Fibroblast of skin of back (primary cell): Measurements from ENCODE around the gene TADA1.
"Not testable (repeated sequence)": the region's sequence is repeated elsewhere in the genome, so short reads cannot be mapped to it uniquely, and the experiment has no call there.

ENCODE experiments used
- DNase-seq: peaks from one replicate; pipeline ENCODE4 v3.0.0-alpha.2; 2013

Gene TADA1

GRCh38 chr1:166889776-166890175, 13.7 kb upstream of the TADA1 start:
- DNase-seq, result no peak

DNA sequence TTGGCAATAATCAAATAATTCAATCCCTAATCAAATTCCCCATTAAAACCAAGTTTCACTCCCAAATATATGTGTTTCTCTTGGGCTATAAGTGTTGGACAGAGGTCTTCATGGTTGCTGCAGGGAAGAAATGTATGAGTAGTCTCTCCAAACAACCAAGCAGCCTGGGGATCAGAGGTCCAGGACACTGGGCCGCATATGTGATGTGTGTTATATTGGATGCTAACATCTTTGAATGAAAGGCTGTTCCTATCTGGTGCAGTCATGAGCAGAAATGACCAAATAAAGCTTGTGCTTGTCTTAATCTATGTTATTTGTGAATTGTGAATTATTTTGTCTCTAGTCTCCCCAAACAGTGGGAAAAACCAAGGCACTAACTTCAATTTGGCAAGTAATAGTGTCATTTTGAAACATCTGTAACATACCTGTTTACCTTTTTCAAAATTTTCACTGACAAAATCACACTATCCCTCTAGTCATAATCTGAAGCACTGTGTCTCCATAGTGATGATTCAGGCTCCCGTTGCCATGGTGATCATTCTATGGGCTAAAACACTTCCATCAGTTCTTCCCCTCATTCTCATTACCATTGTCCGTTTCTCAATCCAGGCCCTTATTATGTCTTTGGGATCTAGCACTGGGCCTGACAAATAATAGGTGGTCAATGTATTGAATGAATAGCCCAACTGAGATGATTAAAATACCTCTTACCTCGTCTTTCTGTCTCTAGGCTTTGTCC, 12.5 kb upstream of the TADA1 start:
- peak; percentile 10 for DNase-seq

DNA sequence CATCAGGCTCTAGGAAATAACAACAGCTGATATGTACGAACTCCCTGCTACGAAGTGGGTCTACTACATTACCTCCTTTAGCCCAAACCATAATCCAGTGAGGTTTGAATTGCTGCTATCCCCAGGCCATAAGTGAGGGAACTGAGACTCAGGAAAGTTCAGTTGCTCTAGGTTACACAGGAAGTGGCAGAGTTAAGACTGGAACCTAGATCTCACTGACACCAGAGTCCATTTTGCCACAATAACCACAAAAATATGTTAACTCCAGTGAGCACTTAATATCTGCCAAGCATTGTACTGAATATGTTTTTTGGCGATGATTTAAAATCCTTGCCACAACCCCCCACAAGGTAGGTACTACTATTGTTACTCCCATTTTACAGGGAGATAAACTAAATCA, 8.9 kb upstream of the TADA1 start:
- DNase-seq, result no peak

DNA sequence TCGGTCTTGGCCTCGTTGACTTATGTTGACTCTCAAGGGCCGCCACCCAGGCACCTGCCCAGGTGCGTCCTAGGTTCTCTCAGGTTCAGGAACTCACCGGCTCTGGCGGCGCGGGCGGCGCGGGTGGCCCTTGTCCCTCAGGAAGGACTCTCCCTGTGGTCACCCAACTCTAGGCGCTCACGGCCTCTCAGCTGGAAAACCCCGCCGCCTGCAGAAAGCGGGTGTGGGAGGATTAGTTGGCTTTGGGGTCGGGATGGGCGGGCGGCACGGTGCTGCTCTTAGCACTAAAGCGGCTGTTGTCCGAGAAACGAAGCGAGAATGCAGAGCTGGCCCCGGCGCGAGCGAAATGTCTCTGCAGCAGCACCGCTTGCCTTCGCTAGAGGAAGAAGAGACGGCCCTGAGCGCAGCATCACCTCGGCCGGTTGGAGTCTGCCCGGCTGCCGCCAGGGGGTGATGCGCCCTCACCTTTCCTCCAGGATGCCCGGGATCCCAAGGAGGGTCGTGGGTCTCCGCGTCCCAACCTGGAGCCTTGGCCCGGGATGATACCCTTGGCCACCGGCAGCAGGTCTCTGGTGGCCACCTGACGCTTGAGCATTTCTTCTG, 8.1 kb upstream of the TADA1 start:
- DNase-seq, result no peak

DNA sequence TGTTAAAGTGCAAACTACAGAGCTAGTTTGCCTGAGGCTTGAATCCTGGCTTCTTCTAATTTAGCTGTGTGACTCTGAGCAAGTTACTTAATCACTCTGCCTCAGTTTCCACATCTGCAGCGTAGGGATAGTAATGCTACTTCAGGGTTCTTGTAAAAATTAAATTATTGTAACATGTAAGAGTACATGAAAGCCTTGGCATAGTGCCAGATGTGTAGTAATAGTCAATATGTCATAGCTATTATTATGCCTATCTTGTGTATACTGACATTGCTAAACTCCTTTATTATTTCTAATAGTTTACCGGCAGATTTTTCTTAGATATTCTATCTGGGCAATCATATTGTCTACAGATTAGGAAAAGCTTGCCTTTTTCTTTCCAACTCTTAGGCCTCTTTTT, 6.8 kb upstream of the TADA1 start:
- DNase-seq, result no peak

- DNase-seq, result not testable (repeated sequence)
These were observed 2.3 kb upstream of the TADA1 start for GRCh38 chr1:166878173-166878917.

- DNase-seq, result no peak
These were observed 425 bp upstream of the TADA1 start for GRCh38 chr1:166876540-166876838.

DNA sequence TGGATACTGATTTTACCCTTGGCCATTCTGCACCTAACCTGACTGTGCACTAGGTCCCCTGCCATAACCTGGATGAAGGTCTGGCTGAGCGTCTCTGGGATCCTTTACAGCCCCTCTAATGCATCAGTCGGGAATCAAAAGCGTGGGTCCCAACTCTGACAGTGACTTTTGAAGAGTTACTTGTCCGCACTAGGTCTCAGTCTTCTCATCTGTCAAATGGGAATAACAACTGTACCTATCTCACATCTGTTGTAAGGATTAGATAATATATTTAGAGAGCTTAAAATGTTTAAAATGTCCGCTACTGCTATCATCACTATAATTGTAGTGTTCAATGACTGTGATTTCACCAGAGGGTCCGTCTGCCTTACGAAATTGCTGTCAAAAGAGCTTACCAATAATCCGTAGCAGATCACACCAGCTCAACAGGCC, 746 bp downstream of the TADA1 start:
- DNase-seq, result no peak

DNA sequence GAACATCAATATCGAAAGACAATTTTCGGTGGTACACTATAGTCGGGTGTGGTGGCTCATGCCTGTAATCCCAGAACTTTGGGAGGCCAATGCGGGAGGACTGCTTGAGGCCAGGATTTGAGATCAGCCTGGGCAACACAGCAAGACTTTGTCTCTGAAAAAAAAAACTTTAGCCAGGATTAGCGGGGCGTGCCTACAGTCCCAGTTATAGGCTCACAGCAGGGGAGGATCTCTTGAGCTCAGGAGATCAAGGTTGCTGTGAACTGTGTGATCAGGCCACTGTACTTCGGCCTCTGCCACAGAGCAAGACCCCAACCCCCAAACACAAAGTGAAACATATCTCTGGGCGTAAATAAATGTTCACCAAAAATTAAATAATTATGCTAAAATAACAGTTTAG, 1.6 kb downstream of the TADA1 start:
- DNase-seq, result no peak

DNA sequence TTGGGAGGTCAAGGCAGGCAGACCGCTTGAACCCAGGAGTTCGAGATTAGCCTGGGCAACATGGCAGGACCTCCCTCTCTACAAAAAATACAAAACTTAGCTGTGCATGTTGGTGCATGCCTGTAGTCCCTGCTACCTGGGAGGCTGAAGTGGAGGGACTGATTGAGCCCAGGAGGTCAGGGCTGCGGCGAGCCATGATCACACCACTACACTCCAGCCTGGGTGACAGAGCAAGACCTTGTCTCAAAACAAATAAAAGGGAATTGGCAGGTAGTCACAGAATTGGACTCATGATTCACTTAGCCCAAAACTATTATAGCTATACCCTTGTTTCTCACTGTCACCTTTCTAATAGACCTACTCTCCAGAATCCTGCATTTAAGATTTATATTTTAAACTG, 5.5 kb downstream of the TADA1 start:
- no peak for DNase-seq

GRCh38 chr1:166869318-166870099, 6.6 kb downstream of the TADA1 start:
- no peak for DNase-seq

- DNase-seq, result no peak
These were observed 7.4 kb downstream of the TADA1 start for GRCh38 chr1:166868639-166869038.

DNA sequence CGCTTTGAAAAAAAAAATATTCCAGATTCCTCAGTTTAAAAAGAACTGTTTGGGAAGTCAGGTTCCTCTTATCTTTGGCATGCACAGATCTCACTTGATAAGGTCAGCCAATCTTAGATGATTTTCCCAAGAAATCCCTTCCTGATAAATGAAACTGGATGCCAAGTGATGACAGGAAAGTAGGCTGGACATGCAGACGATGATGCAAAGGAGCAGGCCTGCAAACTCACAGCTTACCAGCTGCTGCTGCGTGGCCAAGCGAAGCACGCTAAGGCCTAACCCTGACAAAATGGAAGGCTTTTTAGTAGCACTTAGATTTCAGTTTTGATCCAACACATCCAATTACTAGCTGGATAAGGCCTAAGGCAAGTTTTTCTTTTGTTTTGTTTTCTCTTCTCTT, 10.1 kb downstream of the TADA1 start:
- DNase-seq, result no peak

GRCh38 chr1:166859597-166859996, 16.5 kb downstream of the TADA1 start:
- DNase-seq, result no peak

GRCh38 chr1:166858726-166859419, 17.2 kb downstream of the TADA1 start:
- no peak for DNase-seq

GRCh38 chr1:166857995-166858394, 18.1 kb downstream of the TADA1 start:
- DNase-seq, result no peak

DNA sequence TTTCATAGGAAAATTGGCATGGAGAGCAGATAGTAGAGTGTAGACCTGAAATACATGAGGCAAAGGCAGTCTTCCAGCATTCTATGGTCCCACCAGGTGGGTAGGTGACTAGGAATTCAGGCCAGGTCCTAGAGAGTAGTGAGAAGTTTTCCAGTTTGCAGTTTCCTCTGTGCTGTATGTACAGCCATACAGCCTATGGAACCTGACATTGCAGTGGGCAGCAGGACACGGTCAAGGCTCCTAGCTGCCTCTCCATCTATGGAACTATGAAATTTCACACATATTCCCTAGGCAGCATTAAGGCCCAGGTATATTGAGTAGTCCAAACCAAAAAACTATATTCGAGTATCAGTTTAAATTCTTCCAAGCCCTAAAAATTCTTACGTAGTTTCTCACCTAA, 20.5 kb downstream of the TADA1 start:
- no peak for DNase-seq

- DNase-seq, result no peak
These were observed 23.1 kb downstream of the TADA1 start for GRCh38 chr1:166852918-166853317.

DNA sequence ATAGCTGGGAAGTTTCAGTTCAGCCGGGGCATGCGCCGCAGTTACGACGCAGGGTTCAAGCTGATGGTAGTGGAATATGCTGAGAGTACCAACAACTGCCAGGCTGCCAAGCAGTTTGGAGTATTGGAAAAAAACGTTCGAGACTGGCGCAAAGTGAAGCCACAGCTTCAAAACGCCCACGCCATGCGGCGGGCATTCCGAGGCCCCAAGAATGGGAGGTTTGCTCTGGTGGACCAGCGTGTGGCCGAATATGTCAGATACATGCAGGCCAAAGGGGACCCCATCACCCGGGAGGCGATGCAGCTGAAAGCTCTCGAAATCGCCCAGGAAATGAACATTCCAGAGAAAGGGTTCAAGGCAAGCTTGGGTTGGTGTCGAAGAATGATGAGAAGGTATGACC, 26.9 kb downstream of the TADA1 start:
- DNase-seq, result no peak

- no peak for DNase-seq
These were observed 27.9 kb downstream of the TADA1 start for GRCh38 chr1:166848193-166848592.

- no peak for DNase-seq
These were observed 31.3 kb downstream of the TADA1 start for GRCh38 chr1:166844791-166845190.

DNA sequence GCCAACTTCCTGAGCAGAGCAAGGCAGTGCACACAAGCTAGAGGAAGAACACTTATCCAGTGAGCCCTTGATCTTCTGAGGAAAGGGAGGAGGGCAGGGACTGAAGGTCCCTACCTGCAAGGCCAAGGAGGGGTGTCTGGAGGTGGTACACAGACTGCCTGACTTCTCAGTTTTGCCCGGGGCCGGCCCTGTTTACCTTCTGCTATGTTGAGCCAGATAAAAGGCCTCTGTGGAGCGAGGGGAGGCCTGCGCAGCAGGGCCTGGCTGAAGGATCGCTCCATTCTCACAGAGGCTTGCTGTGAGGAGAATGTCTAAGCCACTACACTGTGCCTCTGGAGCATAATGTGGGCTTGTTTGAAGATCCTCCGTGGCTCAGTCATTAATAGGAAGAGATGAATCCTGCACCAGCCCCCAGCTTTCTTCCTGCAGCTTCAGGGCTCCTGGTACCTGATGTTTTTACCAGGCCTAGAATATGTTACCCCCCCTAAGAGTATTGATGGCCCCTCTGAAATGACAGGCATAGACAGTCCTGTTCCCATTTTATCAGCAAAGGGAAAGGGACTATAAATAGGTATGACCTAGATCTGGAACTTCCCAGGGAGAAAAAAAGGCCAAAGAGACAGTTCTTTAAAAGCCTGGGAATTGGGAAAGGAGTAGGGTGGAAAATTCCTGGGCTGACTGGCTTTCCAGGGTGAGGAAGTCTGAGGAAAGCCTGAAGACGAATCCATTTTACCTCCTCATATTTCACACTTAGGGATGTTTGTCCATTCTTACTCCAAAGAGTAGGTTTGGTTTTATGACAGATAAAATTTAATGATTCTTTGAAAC, 32.1 kb downstream of the TADA1 start:
- no peak for DNase-seq
